ENCODE measurements around the gene SLC22A23. TPM values are rescaled to one million over a fixed set of nuclear protein-coding genes. Genes with fewer than 3 reads are reported as not detected.

Gene SLC22A23
- total RNA-seq, 2 donors from 2014 or later = 11.1 to 13.3 TPM

DNA sequence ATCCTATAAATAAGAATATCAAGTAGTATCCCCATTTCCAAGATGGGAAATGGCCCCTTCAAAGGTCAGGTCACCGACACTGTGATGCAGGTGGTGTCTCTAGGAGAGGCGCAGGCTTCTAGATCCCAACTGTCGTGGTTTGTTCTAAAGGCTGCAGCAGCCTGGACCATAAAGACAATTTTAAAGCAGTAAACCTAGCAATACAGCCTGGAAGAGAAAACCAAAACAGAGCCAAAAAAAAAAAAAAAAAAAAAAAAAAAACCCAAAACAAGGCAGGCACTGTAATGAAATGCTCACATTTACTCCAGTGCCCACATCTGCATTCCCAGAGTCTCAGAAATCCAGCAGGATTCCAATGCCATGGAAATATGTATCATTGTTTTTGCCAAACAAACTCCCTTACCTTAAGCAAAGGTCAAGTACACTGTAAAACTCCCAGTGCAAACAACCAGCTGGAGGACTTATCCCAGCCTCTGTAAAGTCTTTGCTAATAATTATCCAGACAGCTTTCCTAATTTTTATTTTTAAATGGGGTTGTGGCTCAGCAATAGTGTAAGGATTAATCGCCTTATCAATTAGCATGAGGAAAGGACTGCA is 99.9 kb downstream of the SLC22A23 start:
- Histone ChIP-seq H3K36me3 (ENCODE audit: control insufficient read depth, insufficient read depth, low read length) (no peaks in the 10 kb centered on the region), H3K9me3 (ENCODE audit: control insufficient read depth, low read length) (no peaks in the 10 kb centered on the region), H3K4me3 (ENCODE audit: low read length) (peak overlapping the region; percentile 75), H3K9ac (ENCODE audit: extremely low read depth, low read length, poor library complexity, severe bottlenecking) (no peak overlapping the region), H3K27me3 (ENCODE audit: control insufficient read depth, insufficient read depth, low read length, poor library complexity, severe bottlenecking) (no peaks in the 10 kb centered on the region), H3K27ac (ENCODE audit: low read depth, low read length) (peak overlapping the region; percentile 55), H3K4me1 (ENCODE audit: control insufficient read depth, insufficient read depth, low read length) (peaks cover 3% of the 10 kb centered on the region)
- Mint-ChIP-seq H3K9me3 (no peaks in the 10 kb centered on the region), H3K36me3 (ENCODE audit: low read depth) (no peaks in the 10 kb centered on the region), H3K27ac (peak overlapping the region; percentile 90), H3K4me3 (peak overlapping the region; percentile 45), H3K27me3 (ENCODE audit: insufficient read depth) (no peaks in the 10 kb centered on the region), H3K4me1 (peaks cover 41% of the 10 kb centered on the region)
- 91 to 94% methylated on average over 2 to 4 of the region's 4 CpGs for WGBS, 2 experiments (ENCODE audit: insufficient coverage in 1 of 2, insufficient read length in 1 of 2)
- no peak for DNase-seq
- no peak for TF ChIP-seq CTCF (conservative IDR thresholded peaks at IDR 0.05)

- Histone ChIP-seq H3K36me3 (ENCODE audit: control insufficient read depth, insufficient read depth, low read length) (no peaks in the 10 kb centered on the region), H3K9me3 (ENCODE audit: control insufficient read depth, low read length) (no peaks in the 10 kb centered on the region), H3K27me3 (ENCODE audit: control insufficient read depth, insufficient read depth, low read length, poor library complexity, severe bottlenecking) (no peaks in the 10 kb centered on the region), H3K4me1 (ENCODE audit: control insufficient read depth, insufficient read depth, low read length) (peaks cover 3% of the 10 kb centered on the region), H3K27ac (ENCODE audit: low read depth, low read length) (peak overlapping the region; percentile 96), H3K4me3 (ENCODE audit: low read length) (peak overlapping the region; percentile 75), H3K9ac (ENCODE audit: extremely low read depth, low read length, poor library complexity, severe bottlenecking) (no peak overlapping the region)
- no peak for TF ChIP-seq CTCF (conservative IDR thresholded peaks at IDR 0.05)
- Mint-ChIP-seq H3K4me3 (peak overlapping the region; percentile 45), H3K27ac (peak overlapping the region; percentile 90), H3K27me3 (ENCODE audit: insufficient read depth) (no peaks in the 10 kb centered on the region), H3K9me3 (no peaks in the 10 kb centered on the region), H3K36me3 (ENCODE audit: low read depth) (no peaks in the 10 kb centered on the region), H3K4me1 (peaks cover 41% of the 10 kb centered on the region)
- WGBS, 2 experiments (ENCODE audit: insufficient coverage in 1 of 2, insufficient read length in 1 of 2) = 5 to 16% methylated on average over 12 to 18 of the region's 24 CpGs
- peak; percentile 93 for DNase-seq
Measured at GRCh38 chr6:3356056-3356823, 100.6 kb downstream of the SLC22A23 start.

DNA sequence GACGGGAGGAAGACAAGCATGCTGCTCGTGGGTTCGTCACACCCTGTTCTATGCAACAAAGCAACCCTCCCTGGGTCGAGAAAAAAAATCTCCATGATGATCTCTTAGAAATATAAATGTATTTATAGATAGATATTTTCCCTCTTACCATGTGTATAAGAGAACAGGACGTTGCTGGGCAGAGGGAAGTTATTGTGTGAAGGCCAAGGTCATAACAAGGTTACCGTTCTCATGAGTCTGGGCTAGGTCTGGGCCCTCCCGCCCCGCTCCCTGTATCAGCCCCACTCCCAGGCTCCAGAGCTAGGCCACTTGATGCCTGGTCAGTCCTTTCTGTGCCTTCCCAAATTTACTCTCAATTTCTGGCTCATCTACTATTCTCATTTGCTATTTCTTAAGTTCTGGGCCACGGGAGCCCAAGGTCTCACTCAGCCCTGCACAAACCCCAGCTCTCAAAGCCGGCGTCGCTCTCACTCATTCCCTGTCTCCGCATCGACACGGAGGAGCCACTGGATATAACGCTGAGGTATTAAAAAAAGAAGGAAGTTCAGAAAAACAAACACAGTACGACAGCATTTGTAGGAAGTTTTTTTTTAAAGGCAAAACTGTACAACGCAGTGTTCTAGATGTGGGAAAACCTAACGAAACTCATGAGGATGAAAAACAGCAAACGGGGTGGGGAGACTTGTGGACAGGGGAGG is 101.3 kb downstream of the SLC22A23 start:
- H3K4me3 ChIP-seq (ENCODE audit: low read length) = no peak overlapping the region
- Mint-ChIP-seq H3K4me3 (peak overlapping the region; percentile 45), H3K9me3 (no peaks in the 10 kb centered on the region), H3K4me1 (peaks cover 41% of the 10 kb centered on the region), H3K27me3 (ENCODE audit: insufficient read depth) (no peaks in the 10 kb centered on the region), H3K36me3 (ENCODE audit: low read depth) (no peaks in the 10 kb centered on the region), H3K27ac (peak overlapping the region; percentile 84)
- H3K27me3 ChIP-seq (ENCODE audit: control insufficient read depth, insufficient read depth, low read length, poor library complexity, severe bottlenecking) = no peaks in the 10 kb centered on the region
- no peak overlapping the region for H3K9ac ChIP-seq (ENCODE audit: extremely low read depth, low read length, poor library complexity, severe bottlenecking)
- peaks cover 3% of the 10 kb centered on the region for H3K4me1 ChIP-seq (ENCODE audit: control insufficient read depth, insufficient read depth, low read length)
- no peak for TF ChIP-seq CTCF (conservative IDR thresholded peaks at IDR 0.05)
- H3K9me3 ChIP-seq (ENCODE audit: control insufficient read depth, low read length) = no peaks in the 10 kb centered on the region
- H3K36me3 ChIP-seq (ENCODE audit: control insufficient read depth, insufficient read depth, low read length) = no peaks in the 10 kb centered on the region
- H3K27ac ChIP-seq (ENCODE audit: low read depth, low read length) = peak overlapping the region; percentile 96
- peak; percentile 68 for DNase-seq
- WGBS, 2 experiments (ENCODE audit: insufficient coverage in 1 of 2, insufficient read length in 1 of 2) = 52 to 59% methylated on average over 6 to 18 of the region's 20 CpGs
